Motor neuron (in vitro differentiated cells): Measurements from ENCODE around the gene FBXW12. TPM values are rescaled to one million over a fixed set of nuclear protein-coding genes. Genes with fewer than 3 reads are reported as not detected.

Experiments
- ATAC-seq, 8 experiments: fragments of 200-7000 bp; cut with Tn5 transposase; replicated peaks in 6 of 8; 2 replicates each; pipeline ENCODE4 v1.8.0; 2021; ENCODE audit warnings: mild to moderate bottlenecking in 8 of 8, moderate library complexity in 8 of 8
- H3K27ac ChIP-seq, 2 donors: fragments of 250-450 bp; sonication (Bioruptor Pico); 2 replicates each; pipeline ENCODE4 v1.9.0; 2021; ENCODE audit warnings: antibody characterized with exemption in 2 of 2, mild to moderate bottlenecking in 2 of 2, moderate library complexity in 1 of 2
- H3K4me1 ChIP-seq, 2 donors: fragments of 250-450 bp; sonication (Bioruptor Pico); replicated peaks in 1 of 2; 2 replicates each; pipeline ENCODE4 v1.6.1; 2021; ENCODE audit warnings: antibody characterized with exemption in 2 of 2, mild to moderate bottlenecking in 2 of 2, moderate library complexity in 1 of 2
- H3K4me3 ChIP-seq, 5 donors: fragments of 250-450 bp; sonication (Bioruptor Pico); 2 replicates each; pipeline ENCODE4 v1.9.0; 2021; ENCODE audit warnings: antibody characterized with exemption in 5 of 5, mild to moderate bottlenecking in 5 of 5, moderate library complexity in 4 of 5
- WGBS, 10 experiments: fragments of 450-650 bp; shearing (Covaris generic); methylation state at CpG; one replicate each; pipeline ENCODE4 v1.0.0; 2022; 5-methylcytosine and 5-hydroxymethylcytosine counted together
- in situ Hi-C, 9 experiments: fragments of 400-800 bp; cut with MboI; loops; one replicate each; pipeline ENCODE4 v1.15.0; 2021; ENCODE audit warnings: low sequenced_read_pairs in 9 of 9, low pct_unique_long_range_greater_than_20kb in 2 of 9; ENCODE audit not compliant: unreplicated experiment in 9 of 9
- total RNA-seq, 8 experiments: library from RNA; unstranded; fragments of 300-600 nt; gene quantifications; 2 replicates each; pipeline versions ENCODE4 v1.2.3 to v1.2.4, GENCODE V29; 2022

Gene FBXW12
- total RNA-seq, 8 experiments from 2014 or later = 0.15 to 0.96 (median 0.38) TPM; not detected in 1

DNA sequence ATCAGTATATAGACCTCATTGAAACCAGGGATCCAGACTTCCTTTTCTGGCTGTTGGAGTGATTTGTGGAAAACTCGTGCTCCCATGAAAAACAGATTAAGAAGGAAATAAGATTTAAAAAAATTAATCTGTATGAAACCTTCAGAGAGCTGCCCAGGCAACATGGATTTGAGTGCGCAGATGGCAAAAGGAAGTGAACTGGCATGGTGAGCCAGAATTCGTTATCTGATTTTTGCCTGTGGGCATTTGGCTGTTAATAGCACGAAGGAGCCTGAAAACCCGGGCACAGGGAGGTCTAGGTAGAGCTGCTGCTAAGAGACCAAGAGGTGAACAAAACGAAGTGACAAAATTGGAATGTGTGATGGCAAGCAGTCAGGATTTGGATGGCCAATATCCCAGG is 19.5 kb upstream of the FBXW12 start:
- Histone ChIP-seq H3K27ac (no peak overlapping the region), H3K4me1 (no peaks in the 10 kb centered on the region), H3K4me3 (no peak overlapping the region)
- no peak for ATAC-seq
- 42 to 82% (median 68%) methylated on average over 3 to 6 of the region's 6 CpGs; no CpG with 5 or more reads in 1 of the 10 experiments for WGBS, 10 experiments
- in situ Hi-C loops = no loop called here

DNA sequence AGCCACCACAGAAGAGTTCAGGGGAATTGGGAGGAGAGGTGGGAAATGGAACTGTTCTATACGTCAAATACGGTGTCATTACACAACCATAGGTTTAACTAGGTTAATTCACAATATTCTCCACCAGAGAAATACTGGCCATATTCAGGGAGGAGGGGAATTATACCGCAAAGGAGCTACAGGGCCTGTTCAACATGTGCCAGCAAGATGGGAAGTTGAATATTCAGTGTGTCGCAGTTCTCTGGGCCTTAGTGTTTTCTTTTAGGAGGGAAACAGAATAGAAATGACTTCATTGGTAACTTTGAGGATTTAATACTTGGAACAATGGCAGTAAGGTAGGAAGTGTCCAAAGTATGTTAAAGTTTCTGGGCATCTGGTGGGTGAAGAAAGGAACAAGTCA is 18.0 kb upstream of the FBXW12 start:
- in situ Hi-C loops = no loop called here
- WGBS, 10 experiments = 0 to 100% (median 90%) methylated on average over 1 to 4 of the region's 4 CpGs; no CpG with 5 or more reads in 1 of the 10 experiments
- peak in 3 of 8 experiments; percentile 51 to 72 (median 69) for ATAC-seq

DNA sequence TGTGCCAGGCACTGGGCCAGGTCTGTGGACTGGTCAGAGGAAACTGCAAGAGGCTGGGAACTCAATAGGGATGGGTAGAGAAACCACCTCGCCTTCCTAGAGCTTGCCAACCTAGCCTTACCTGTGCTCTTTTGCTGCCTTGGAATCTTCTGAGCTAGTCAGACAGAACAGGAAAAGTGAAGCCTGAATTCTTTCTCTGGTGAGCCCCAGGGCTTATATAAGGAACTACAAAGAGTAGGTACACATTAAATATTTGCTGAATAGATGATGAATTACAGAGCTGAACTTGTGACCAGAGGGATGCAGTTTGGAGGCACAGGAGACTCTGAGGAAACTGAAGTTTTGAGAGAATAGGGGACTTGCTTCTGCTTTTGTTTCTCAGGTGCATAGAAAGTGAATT is 15.6 kb upstream of the FBXW12 start:
- Histone ChIP-seq H3K4me3 (no peak overlapping the region), H3K27ac (no peak overlapping the region), H3K4me1 (no peaks in the 10 kb centered on the region)
- in situ Hi-C loops = no loop called here
- 0 to 60% (median 17%) methylated on average over 1 of the region's 1 CpG; no CpG with 5 or more reads in 5 of the 10 experiments for WGBS, 10 experiments
- no peak for ATAC-seq

More for the DNA sequence above, 18.0 kb upstream of the FBXW12 start:
- no peak overlapping the region for H3K27ac ChIP-seq
- no peak overlapping the region for H3K4me3 ChIP-seq
- no peaks in the 10 kb centered on the region for H3K4me1 ChIP-seq

DNA sequence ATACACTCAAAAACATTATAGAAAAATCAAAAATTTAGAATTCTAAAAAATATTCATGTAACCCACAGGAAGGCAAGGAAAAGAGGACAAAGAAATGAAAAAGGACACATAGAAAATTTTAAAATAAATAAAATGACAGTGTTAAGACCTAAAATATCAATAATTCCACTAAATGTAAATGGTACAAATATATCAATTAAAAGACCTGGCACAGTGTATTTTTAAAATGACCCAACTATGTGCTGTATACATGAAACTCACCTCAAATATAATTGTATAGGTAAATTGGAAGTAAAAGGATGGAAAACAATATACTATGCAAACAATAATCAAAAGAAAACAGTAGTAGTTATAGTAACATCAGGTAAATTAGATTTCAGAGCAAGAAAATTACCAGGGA is 10.1 kb upstream of the FBXW12 start:
- Histone ChIP-seq H3K4me1 (no peaks in the 10 kb centered on the region), H3K4me3 (no peak overlapping the region), H3K27ac (no peak overlapping the region)
- in situ Hi-C loops = no loop called here
- ATAC-seq = no peak

DNA sequence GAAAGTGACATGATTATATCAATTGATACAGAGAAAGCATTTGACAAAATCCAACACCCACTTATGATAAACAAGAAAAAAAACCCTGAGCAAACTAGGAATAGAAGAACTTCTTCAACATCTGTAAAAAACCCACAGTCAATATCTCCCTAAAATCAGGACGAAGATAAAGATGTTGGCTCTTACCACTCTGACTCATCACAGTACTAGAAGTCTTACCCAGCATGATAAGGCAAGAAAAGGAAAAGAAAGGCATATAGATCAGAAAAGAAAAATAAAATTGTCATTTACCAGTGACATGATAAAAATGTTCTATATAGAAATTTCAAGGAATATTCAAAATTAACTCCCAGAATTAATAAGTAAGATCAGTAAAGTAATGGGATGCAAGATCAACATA is 7.2 kb upstream of the FBXW12 start:
- no peak overlapping the region for H3K27ac ChIP-seq
- ATAC-seq = no peak
- in situ Hi-C loops = no loop called here
- no peak overlapping the region for H3K4me3 ChIP-seq
- peaks cover under 1 to 3% of the 10 kb centered on the region in 2 donors for H3K4me1 ChIP-seq
- WGBS, 10 experiments = 0 to 86% (median 47%) methylated on average over 1 of the region's 1 CpG; no CpG with 5 or more reads in 2 of the 10 experiments

DNA sequence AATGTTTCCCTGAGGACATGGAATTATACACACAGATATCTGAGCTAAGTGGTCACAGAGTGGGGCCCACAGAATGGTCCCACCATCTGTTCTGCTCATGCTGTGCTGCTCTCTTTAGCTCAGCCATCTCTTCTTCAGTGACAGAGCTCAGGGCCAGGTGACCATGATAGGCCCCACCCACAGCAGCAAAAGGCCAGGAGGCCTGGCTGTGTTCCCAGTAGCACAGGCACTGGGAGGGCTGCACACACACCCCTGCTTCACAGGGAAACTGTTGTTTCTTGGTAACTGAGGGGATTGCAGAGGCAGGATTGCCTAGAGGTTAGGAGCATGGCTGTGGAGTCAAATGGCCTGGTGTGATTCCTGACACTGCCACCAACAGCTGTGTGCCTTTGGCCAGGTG is 4.8 kb upstream of the FBXW12 start:
- Histone ChIP-seq H3K27ac (no peak overlapping the region), H3K4me1 (peaks cover 5 to 6% of the 10 kb centered on the region in 2 donors), H3K4me3 (no peak overlapping the region)
- in situ Hi-C loops = no loop called here
- ATAC-seq = peak; percentile 47 to 98 (median 76)

DNA sequence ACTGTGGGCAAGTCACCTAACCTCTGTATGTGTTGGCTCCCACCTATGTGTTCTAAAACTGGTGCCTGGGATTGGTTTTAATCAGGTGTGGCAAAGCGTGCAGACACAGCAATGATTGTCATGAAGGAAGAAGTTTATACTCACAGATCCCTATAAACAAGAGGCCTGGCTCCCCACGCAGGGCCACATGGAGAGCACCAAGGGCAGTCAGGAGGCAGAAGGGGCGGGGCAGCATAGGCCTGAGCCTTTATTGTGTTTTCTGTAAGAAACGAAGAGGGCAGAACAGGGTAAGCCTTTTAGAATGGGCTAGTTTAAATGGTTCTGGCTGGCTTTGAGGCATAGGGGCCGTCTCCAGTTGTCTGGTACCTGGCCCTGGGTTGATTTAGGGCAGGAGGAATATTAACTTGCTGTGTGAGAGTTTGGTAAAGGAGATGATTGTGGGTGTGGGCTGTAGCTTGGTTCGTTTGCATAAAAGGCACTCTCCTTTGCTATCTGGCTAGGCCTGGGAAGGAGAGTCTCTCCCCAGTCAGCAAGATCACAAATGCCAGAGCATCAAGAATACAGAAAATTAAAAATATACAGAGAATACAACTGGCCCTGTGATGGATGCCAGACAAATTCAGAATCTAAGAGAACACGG is 2.2 kb upstream of the FBXW12 start:
- 0 to 100% (median 50%) methylated on average over 1 to 5 of the region's 7 CpGs; no CpG with 5 or more reads in 2 of the 10 experiments for WGBS, 10 experiments
- Histone ChIP-seq H3K27ac (no peak overlapping the region), H3K4me3 (no peak overlapping the region), H3K4me1 (peaks cover 5 to 6% of the 10 kb centered on the region in 2 donors)
- peak; percentile 24 to 93 (median 78) for ATAC-seq
- in situ Hi-C loops = no loop called here

DNA sequence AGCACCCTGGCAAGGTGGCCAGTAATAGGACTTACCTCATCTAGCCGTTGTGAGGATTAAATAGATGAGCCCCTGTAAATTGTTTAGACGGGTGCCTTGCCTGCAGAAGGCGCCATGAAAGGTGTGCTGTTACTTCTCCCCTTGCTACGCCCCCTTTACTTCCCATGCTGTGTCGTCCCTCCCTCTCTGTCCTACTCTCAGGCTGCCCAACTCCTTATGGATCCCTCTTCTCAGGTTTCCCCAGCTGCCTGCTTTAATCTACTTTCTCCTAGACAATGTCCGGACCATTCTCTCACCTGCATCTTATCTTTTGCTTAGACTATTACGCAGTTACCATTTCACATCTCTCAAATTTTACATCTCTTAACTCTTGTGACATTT is 1.7 kb upstream of the FBXW12 start:
- 33 to 100% (median 92%) methylated on average over 1 to 5 of the region's 7 CpGs; no CpG with 5 or more reads in 1 of the 10 experiments for WGBS, 10 experiments
- Histone ChIP-seq H3K27ac (no peak overlapping the region), H3K4me1 (peaks cover 5 to 6% of the 10 kb centered on the region in 2 donors), H3K4me3 (no peak overlapping the region)
- in situ Hi-C loops = no loop called here
- ATAC-seq = no peak

DNA sequence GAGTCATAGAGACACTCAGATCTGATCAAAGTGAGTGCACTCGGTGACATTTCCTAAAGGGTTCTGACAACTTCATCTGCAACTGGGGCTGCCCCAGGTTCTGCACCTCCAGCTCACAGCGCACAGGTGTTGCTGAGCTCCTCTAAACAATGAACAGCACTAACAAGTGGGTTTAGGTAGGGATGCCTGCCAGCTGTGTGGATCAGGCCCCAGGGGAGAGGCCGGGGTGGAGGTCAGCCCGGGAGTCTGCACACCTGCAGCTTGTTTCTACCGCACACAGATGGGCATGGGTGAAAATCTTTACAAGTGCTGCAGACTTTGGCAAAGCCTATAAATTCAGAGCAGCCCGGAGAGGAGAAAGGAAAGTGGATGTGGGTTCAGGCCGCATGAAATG is 355 bp downstream of the FBXW12 start:
- WGBS, 10 experiments = 67 to 100% (median 71%) methylated on average over 1 to 6 of the region's 7 CpGs; no CpG with 5 or more reads in 7 of the 10 experiments
- Histone ChIP-seq H3K4me3 (no peak overlapping the region), H3K4me1 (peaks cover 5 to 6% of the 10 kb centered on the region in 2 donors), H3K27ac (no peak overlapping the region)
- ATAC-seq = no peak
- in situ Hi-C loops = no loop called here

DNA sequence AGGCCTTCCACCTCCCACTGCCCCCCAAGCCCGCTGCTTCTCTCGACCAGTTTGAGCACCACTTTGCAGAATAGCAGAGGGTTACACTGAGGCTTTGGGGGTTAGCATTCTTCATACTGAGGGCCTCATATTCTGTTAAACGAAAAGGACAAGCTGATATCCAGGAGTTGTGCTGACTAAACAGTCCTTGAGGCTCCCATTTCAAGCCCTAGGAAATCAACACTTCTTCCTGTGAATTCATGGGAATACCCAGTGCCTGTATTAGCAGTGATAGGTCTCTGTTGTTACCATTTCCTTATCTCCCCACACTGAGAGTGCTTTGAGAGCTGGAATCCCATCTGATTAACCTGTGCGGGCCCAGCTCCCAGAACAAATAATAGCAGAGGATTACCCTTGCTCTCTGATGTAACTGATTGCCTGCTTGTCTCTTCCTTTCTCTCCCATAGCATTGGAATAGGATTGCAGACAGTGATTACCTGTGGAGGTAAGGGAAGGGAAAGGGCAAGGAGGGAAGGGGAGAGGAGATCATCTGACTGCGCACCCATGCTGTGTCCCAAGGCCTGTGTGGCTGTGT is 930 bp downstream of the FBXW12 start:
- Histone ChIP-seq H3K4me1 (peaks cover 5 to 6% of the 10 kb centered on the region in 2 donors), H3K4me3 (no peak overlapping the region), H3K27ac (no peak overlapping the region)
- ATAC-seq = no peak
- WGBS, 10 experiments = 33 to 100% (median 71%) methylated on average over 1 to 3 of the region's 5 CpGs; no CpG with 5 or more reads in 4 of the 10 experiments
- in situ Hi-C loops = no loop called here

DNA sequence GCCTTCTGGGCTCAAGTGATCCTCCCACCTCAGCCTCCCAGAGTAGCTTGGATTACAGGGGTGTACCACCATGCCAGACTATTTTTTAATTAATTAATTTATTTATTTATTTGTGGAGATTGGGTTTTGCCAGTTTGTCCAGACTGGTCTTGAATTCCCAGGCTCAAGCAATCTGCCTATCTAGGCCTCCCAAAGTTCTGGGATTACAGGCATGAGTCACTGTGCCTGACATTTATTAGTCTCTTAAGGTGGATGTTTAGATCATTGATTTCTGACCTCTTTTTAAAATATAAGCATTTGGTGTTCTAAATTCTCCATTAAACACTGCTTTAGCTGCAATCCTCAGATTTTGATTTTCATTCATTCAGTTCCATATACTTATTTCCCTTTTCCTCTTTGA is 15.6 kb downstream of the FBXW12 start:
- in situ Hi-C loops = no loop called here
- ATAC-seq = no peak
- H3K4me3 ChIP-seq = no peak overlapping the region
- no peak overlapping the region for H3K27ac ChIP-seq
- no peaks in the 10 kb centered on the region for H3K4me1 ChIP-seq

DNA sequence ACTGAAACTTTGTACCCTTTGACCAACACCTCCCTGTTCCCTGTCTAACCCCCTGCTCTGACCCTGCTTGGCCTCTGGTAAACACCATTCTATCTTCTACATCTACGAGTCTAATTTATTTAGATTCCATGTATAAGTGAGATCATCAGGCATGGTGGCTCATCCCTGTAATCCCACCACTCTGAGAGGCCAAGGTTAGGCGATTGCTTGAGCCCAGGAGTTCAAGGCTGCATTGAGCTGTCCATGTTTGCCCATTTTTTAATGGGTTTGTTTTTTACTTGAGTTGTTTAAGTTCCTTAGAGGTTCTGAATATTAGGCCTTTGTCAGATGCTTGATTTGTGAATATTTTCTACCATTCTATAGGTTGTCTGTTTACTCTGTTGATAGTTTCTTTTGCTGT is 16.9 kb downstream of the FBXW12 start:
- ATAC-seq = no peak
- in situ Hi-C loops = no loop called here
- 7 to 95% (median 60%) methylated on average over 1 to 2 of the region's 2 CpGs; no CpG with 5 or more reads in 3 of the 10 experiments for WGBS, 10 experiments
- Histone ChIP-seq H3K4me1 (no peaks in the 10 kb centered on the region), H3K27ac (no peak overlapping the region), H3K4me3 (no peak overlapping the region)

DNA sequence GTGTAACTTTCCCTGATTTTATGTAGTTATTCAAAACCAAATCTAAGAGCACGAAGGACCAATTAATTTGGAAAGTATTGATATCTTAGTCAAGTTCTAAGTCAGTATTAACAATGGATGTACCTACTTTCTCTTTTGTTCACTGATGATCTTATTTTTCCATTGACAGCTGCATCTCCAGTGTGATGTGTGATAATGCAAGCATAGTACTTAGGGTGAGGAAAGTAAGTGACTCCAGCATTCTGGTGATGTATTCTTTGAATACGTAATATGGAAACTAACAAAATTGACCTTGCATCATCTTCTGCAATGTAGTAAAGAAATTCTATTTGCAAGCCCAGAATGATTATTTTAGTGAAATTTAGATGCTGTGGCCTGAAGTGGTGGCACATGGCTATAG is 22.4 kb downstream of the FBXW12 start:
- in situ Hi-C loops = no loop called here
- Histone ChIP-seq H3K4me1 (no peaks in the 10 kb centered on the region), H3K4me3 (no peak overlapping the region), H3K27ac (no peak overlapping the region)
- 67 to 100% (median 96%) methylated on average over 1 to 2 of the region's 2 CpGs for WGBS, 10 experiments
- ATAC-seq = no peak

DNA sequence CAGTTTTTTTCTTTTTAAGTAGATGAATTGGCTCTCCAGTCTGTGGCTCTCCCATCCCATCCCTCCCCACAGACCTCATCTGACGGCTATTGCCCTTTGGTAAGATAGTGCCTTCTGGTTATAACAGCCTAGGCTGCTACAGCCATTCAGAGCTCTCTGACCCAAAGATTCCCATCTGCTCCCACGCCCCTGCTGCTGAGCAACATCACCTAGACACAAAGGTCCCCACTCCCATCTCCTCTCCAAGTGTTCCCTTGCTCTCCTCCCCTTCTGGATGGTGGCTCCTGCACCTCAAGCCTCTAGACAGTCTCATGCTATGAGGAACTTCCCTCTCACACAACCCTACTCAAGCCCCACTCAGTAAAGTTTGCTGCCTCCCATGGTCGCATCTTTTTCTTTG is 23.7 kb downstream of the FBXW12 start:
- in situ Hi-C loops = no loop called here
- WGBS, 10 experiments = 20 to 83% (median 59%) methylated on average over 1 to 2 of the region's 3 CpGs; no CpG with 5 or more reads in 3 of the 10 experiments
- no peak for ATAC-seq
- Histone ChIP-seq H3K4me1 (no peaks in the 10 kb centered on the region), H3K27ac (no peak overlapping the region), H3K4me3 (no peak overlapping the region)
